HG03039 (cell line): ENCODE results near the gene SMC4.

Source experiments
- ATAC-seq: cut with Tn5 transposase; IDR thresholded peaks from one replicate; pipeline ENCODE4 v1.9.1; 2021; ENCODE audit warnings: mild to moderate bottlenecking, moderate library complexity; ENCODE audit not compliant: unreplicated experiment

SMC4 gene

DNA sequence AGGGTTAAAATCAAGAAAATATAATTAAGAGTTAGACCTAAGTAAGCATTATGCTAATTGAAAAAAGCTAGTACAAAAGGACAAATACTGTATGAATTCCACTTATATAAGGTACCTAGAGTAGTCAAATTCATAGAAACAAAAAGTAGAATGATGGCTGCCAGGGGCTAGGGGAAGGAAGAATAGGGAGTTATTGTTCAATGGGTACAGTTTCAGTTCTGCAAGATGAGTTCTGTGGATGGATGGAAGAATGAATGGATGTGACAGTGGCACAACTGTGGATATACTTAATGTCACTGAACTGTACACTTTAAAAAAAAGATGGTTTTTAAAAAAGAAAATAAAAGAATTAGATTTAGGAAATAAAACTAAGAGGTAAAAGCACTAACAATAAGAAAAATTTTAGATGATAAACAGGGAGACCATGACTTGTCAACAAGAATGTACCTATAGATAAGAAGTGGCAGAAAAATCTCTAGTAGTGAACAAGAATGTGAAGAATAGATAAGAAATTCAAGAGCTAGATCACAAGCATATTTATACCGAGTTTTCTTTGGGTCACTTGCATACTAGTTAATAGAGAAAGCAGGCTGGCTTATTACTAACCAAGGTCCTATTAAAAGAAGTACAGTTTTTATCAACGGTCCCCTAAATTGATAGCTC, 6.0 kb upstream of the SMC4 start:
- ATAC-seq = no peak

DNA sequence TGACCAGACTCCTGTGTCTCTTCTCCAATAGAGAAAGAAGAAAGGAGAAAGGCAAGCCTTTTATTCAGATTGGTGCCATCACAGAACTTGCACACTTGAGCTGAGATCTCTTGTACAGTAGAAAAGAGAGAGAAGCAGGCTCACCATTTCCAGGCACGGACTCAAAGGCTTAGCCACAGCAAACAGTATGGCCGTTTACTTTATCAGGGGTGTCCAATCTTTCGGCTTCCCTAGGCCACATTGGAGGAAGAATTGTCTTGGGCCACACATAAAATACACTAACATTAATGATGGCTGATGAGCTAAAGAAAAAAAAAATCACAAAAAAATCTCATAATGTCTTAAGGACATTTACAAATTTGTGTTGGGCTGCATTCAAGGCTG, 5.4 kb upstream of the SMC4 start:
- ATAC-seq = no peak

DNA sequence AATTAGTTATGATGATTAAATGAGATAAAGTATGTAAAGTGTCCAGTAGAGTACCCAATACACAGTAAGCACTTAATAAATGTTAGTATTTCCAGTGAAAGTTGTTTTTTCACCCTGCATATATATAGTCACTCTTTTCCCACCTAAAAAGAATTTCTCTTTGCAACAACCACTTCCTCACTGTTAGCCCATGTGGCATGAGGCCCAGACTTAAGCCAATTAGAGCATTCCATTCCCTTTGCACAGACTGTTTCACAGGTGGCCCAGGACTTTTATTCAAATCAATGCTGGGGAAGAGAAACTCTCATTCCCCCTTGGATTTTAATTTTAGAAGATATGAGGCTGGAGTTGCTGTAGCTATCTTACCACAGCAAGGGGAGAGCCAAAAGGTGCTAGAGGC, 4.2 kb upstream of the SMC4 start:
- no peak for ATAC-seq

DNA sequence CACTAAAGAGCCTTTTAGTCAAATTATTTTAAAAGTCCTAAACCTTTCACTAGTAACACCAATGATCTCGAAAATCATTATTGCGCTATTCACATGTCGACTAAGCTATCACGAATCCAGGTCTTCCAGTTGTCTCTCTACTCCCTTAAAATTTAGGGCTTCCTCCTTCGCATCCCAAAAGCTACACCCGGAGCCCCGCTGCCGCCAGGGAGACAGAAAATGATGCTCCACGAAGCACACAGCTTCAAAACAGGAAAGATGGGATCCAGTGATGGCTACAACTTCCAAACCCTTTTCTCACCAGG, 678 bp upstream of the SMC4 start:
- no peak for ATAC-seq

DNA sequence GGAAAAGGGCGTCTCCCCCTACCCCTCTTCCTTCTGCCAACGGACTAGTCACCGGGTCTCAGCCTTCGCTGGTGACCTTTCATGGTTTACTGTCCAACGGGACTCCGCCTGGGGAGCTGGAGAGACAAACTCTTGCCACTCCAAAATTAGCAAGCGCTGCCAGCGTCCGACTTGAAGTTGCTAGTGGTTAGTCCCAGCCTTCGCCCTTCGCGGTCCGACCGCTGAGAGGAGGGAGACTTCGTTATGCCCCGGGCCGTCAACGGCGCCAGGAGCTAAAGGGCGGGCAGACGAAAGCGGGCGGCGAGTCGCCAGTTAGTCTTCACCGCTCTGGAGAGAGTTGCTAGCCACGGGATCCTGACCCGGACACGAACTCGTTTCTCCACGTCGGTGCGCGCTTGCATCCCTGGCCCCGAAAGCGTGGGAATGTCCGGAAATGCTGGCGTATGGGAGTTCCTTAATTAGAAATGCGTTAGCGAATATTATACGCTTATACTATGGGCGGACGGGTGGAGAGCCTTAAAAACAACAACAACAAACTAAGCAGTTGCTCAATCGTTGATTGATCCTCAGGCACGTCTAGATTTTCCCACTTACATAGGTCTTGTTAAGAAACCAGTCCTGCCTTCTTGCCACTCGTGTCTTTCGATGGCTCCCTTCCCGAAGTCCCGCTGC, 716 bp downstream of the SMC4 start:
- peak; percentile 10 for ATAC-seq

DNA sequence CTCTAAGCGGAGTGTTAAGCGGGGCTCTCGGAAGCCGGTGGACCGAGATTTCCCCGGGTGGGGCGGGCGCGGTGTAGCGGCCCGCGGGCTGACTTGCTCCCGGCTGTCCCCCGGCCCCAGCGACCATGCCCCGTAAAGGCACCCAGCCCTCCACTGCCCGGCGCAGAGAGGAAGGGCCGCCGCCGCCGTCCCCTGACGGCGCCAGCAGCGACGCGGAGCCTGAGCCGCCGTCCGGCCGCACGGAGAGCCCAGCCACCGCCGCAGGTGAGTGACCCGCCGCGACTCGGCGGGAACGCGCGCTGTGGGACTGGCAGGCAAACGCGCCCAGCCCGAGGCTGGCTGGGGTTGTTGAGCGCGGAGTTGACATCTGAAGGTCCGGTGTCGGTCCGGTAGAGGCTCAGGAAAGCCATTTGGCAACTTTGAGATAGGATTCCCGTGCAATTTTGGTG, 1.3 kb downstream of the SMC4 start:
- peak; percentile 18 for ATAC-seq

DNA sequence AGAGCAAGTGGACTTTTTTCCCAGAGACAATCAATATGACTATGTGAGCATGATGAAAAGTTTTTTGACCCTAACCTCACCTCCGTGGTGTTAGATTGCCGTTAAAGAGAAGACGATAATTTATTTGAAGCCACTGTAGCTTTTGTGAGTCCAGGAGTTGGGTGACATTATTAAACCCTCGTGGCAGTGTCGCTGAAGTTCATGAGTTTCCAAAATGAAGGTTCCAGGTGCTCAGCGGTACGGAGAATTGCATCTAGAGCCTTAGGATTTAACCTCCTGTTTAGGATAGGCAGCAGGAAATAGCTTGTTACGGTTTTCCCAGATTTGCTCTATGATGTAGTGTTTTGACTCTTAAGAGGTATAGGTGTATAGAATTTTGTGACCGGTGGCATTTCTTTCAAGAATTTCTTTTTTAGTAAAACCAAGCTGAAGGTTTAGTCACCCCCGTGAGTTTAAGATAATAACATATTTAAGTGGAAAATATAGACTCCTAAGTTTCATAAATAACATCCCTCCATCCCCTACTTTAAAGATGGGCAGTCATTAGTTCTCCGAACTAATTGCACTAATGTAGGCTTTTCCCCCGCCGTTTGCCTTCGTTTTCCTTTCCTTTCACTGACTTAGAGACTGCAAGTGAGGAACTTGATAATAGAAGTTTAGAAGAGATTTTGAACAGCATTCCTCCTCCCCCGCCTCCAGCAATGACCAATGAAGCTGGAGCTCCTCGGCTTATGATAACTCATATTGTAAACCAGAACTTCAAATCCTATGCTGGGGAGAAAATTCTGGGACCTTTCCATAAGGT, 2.0 kb downstream of the SMC4 start:
- no peak for ATAC-seq

DNA sequence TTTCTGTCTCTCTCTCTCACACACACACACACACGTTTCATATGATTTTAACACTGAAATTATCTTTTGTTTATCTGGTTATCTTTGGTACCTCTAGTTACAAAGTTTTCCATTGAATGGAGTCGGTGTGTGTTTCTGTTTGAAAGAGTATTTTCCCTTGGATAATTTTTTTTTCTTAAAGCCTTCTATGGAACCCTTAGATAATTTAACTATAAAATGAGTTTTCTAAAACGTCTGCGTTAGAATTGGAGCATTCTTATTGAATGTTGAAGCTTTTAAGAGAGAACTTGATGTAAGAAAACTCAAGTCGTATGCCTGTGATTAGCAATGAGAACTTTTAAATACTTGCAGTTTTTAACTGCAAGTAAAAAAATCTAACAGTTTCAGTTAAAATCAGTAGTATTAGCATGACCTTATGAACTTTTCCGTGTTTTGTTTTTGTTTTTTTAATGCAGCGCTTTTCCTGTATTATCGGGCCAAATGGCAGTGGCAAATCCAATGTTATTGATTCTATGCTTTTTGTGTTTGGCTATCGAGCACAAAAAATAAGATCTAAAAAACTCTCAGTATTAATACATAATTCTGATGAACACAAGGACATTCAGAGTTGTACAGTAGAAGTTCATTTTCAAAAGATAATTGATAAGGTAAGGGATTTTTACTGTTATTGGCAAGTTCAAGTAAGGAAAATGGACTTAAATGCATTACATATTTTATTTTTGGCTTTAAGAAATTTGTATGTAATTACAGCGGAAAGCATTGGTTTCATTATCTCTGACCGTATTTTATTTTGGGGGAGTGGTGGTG, 3.0 kb downstream of the SMC4 start:
- no peak for ATAC-seq

DNA sequence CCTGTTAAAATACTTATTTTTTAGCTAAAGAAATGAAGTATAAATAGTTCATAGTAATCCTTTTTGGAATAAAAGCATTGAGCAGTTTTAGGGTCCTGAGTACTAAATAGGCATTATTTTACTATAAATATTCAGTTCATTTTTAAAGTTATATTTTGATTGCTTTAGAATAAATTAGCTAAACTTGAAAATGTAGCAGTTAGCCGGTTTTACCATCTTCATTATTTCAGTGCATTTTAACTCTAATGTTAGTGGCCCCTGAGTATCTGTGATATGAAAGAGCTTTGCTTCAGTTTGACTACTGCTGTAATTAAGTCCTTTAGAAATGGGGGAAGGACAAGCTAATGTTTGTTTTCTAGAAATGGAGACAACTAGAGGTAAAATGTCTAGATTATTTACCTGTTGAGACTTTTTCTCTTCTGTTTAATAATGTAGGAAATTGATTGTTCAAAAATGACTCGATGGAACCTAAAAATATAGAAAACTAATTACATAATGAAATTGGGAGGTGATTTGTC, 3.6 kb downstream of the SMC4 start:
- ATAC-seq = no peak

DNA sequence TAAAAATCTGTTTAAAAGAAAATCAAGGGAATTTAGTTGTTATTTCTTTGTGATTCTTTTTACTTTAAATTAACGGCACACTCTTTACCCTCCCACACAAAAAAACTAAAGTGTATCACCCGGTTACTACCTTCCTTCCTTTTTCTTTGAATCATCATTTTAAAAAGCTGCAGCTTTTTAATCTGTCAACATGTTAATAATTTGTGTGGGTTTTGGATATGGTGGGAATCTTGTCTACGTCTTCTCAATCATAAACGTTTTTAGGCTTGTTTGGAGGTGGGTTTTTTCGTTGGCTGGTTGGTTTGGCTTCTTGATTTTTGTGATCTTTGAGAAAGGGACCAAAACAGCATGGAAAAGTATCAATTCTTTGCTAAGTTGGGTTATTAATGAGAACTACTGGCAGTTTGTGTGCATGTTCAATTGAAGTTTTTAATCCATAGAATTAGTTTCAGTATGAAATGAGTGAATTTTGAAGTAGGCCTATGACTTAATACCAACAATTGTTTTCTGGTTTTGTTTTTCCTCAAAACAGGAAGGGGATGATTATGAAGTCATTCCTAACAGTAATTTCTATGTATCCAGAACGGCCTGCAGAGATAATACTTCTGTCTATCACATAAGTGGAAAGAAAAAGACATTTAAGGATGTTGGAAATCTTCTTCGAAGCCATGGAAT, 4.5 kb downstream of the SMC4 start:
- no peak for ATAC-seq

DNA sequence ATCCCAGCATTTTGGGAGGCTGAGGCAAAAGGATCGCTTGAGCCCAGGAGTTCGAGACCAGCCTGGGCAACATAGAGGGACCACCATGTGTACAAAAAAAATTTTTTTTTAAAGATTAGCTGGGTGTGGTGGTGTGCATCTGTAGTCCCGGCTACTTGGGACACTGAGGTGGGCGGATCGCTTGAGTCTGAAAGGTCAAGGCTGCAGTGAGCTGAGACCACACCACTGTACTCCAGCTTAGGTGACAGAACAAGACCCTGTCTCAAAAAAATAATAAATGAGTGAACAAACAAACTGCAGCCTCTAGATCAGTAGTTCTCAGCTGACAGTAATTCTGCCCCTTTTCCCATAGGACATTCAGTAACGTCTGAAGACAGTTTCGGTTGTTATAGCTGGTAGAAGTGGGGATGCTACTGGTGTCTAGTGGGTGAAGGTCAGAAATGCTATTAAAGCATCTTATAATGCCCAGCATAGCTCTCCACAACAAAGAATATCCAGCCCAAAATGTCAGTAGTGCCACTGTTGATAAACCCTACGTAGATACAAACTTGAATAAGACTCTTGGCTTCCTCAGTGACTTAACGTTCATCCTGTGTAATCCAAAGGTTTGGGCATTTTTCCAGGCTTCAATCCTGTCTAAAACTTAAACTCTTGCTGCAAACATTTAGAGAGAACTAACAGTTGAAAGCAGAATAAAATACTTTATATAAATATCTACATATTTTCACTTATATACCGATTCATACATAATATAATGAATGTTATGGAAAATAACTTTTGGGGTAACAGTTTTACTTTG, 10.6 kb downstream of the SMC4 start:
- no peak for ATAC-seq

DNA sequence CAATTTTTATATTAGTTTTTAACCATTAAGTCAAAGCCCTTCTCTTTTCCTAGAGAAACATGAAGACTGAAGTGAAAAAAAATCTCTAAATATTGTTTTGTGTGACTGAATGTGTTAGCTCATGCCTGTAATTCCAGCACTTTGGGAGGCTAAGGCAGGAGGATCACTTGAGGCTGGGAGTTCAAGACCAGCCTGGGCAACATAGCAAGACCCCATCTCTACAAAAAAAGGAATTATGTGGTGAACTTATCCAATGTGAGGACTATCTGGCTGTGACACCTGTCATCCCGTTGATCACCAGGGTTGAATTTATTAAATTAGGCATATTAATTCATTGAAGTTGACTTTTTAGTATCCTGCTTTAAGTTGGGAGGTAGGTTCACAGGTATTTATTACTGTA, 13.0 kb downstream of the SMC4 start:
- no peak for ATAC-seq

DNA sequence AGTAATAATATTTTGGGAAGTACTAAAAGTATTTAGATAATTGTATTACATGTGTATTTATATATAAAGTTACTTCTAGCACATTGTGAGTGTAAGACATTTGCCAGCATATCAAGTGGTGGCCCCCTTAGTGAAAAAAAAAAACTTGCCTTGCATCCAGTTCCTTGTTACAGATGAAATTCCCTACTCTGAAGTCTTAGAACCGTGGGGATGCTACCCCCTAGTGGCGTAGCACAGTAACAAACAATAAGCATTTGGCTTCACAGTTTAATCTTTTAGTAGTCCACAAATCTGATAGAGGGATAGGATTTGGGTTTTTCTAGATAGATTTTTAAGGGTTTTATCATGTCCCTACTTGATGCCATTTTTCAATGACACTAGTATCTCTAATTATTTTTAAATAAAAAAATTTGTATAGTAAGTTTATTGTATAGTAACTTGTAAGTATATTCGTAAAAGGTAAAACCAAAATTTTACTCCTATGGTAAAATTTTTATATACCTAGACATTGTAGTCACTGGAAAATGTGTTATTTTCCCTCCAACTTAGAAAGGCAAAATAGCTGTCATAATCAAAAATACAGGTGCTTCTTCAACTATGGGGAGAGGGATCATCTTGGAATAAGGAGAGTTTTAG, 14.3 kb downstream of the SMC4 start:
- no peak for ATAC-seq

DNA sequence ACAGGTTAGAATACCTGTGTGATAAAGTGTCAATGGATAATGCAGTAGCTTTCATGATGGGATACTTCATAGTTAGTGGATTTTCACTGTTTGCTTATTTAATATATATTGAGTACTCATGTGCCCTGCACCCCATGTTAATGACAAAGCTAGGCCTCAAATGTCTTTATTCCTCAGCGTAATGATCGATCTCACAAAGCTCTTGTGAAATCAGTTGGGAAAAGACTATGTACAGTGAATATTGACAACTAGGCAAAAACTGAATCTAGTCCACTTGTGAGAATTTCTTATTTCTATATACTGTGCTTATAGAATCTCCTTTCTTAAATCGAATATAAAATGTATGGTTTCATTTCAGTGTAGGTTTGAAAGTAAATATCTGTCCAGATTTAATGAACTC, 17.9 kb downstream of the SMC4 start:
- no peak for ATAC-seq

DNA sequence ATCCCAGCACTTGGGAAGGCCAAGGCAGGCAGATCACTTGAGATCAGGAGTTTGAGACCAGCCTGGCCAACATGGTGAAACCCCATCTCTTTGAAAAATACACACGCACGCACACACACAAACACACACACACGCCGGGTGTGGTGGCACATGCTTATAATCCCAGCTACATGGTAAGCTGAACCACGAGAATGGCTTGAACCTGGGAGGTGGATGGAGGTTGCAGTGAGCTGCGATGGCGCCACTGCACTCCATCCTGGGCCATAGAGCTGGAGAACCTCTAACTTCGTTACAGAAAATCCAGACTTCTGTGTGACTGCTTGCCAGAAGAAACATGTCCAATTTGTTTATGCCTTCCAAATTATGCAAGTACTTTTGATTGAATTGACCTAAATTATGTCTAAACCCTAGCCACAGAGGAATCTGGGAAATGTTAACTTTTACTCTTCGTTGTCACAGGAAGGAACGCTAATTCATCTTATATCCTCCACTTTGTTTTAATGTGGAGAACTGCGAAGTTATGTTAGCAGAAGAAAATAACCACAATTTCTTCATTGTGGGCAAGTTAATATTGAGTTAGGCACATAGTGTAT, 28.5 kb downstream of the SMC4 start:
- ATAC-seq = no peak

DNA sequence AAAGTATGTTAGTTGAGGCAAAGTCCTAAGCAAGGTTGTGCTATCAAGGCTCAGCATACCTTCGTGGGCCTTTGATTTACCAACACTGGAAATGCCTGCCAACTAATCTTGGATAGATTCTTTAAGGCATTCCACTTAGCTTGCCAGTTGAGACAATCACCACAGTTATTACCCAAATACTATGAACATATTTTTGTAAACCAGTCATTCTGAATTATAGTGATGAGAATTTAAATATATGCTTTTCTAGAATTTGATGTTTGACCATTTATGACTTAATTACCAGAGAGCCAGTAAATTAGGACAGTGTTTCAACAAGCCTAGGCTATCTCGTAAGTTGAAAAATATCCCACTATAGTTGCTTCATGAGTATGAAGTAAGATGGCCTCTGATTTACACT, 34.6 kb downstream of the SMC4 start:
- no peak for ATAC-seq

DNA sequence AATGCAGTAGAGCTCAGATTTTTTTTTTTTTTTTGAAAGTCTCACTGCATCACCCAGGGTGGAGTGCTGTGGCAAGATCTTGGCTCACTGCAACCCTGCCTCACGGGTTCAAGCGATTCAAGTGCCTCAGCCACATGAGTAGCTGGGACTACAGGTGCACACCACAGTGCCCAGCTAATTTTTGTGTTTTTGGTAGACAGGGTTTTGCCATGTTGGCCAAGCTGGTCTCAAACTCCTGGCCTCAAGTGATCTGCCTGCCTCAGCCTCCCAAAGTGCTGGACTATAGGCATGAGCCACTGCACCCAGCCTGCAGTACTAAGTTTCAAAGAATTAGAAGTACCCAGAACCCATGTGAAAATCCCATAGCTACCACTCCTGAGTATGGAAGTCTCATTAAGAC, 35.6 kb downstream of the SMC4 start:
- no peak for ATAC-seq

DNA sequence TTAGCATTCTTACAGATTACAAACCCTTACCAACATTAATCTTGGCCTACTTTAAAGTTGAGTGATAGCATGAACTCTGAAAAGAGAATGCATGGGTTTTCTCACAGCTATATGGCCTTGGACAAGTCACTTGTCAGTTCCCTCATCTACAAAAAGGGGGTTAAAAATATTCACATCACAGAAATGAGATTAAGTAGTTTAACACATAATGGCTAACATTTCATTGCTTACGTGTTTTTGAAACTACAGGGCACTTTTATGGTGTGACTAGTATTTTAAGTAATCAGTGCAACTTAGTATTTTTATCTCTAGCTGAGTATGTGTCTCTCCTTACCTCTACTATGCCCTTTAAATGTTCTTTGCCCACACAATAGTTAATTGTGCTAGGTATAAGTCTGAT, 36.3 kb downstream of the SMC4 start:
- ATAC-seq = no peak

DNA sequence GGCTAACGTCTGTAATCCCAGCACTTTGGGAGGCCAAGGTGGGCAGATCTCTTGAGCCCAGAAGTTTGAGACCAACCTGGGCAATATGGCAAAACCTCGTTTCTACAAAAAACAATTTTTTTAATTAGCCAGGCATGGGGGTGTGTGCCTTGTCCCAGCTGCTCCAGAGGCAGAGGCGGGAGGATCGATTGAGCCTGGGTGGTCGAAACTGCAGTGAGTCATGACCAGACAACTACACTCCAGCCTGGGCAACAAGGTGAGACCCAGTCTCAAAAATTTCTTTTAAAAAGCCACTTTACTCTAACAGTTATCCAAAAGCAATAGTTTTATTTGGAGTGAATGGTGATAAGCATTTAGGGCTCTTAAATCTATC, 37.6 kb downstream of the SMC4 start:
- no peak for ATAC-seq
